Stimulated activated CD8-positive, alpha-beta memory T cell treated with anti-CD3 and anti-CD28 coated beads, Interleukin-4, amount 100 ng/mL, for 4 hours (primary cell): ENCODE data around the gene ZNF496.
"Not testable (repeated sequence)": the region's sequence is repeated elsewhere in the genome, so short reads cannot be mapped to it uniquely, and the experiment has no call there.

ENCODE experiments used
- DNase-seq, 2 donors: peaks; one replicate each; pipeline ENCODE4 v3.0.0-alpha.2; 2020; ENCODE audit warnings: low read depth in 2 of 2, low spot score in 1 of 2

Gene ZNF496

DNA sequence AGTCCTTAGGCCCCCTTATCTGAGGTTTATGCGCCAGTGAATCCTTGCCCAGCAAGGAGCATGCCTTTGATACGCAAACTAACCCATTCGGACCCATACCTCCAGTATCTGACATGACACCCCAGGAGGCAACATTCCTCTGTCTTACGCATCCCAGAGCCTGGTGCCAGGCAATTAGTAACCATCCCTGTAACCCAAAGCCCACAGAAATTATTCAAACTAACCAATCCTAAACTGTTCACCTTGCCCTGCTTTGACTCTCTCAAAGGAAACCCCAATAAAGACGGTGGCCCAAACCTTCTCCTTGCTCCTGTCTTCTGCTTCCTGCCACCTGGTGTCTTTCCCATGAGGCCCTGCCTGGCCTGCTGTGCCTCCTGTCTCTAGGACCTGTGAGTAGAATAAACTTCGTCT lies 36.4 kb downstream of the ZNF496 start:
- DNase-seq, result no peak

DNA sequence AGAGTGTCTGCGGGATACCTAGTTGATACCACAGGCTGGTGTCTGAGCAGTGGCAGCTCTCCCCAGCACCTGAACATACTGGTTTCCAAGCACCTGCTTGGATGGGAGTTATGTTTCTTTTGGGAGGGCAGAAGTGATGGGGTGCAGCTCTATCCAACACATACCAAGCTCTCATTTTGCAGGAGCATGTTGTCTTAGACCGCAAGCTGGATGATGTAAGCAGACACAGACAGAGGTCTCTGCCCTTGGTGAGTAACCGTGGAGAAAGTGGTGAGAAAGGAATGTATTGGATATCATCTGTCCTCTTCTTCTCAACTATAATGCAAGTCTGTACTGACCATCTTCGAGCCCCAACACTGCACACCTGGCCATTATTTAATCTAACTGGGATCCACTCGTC lies 37.4 kb downstream of the ZNF496 start:
- DNase-seq, result no peak

DNA sequence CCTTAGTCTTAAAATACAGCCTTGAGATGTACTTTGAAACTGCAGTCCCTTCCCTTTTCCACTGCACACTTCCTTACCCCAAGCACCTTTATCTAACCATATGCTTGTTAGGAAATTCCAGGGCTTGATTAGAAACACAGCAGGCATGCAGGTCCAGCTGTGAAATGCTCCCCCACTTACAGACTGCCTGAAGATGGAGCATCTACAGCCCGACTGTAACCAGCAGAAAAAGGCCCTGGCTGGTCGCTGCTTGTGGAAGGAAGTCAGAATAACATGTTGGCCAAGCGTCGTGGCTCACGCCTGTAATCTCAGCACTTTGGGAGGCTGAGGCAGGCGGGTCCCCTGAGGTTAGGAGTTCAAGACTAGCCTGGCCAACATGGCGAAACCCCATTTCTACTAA lies 38.6 kb downstream of the ZNF496 start:
- no peak for DNase-seq

DNA sequence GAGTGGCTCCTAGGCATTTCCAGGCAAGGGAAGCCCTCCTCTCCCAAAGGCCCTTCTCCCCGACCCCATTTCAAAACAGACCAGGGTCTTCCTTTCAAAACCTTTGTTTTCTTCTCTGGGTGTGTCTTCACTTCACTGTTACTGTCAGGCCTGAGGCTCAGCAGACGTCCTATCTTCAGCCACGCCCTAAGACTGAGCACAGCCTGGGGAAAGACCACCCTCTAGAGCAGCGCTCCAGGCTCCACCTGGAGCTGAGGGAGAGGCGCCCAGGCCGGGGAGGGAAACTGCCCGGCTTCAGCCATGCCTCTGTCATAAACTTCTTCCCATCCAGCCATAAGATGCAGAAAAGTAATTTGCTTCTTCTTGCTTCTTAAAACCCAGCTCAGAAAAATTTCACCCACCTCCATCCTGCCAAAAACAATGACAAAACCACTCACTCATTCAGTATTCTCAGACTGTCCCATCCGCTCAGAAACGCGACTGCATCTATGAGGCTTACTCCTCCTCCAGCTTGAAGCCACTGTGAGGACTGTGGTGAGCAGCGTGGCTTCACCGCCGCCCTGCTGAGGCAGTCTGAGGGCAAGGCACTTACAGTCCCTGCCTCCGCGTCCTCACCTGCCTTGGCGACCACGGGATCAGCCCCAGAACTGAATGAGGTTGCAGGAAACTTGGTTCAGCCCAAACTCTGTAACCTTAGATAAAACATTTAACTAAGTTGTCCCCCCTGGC lies 39.7 kb downstream of the ZNF496 start:
- DNase-seq, result no peak

DNA sequence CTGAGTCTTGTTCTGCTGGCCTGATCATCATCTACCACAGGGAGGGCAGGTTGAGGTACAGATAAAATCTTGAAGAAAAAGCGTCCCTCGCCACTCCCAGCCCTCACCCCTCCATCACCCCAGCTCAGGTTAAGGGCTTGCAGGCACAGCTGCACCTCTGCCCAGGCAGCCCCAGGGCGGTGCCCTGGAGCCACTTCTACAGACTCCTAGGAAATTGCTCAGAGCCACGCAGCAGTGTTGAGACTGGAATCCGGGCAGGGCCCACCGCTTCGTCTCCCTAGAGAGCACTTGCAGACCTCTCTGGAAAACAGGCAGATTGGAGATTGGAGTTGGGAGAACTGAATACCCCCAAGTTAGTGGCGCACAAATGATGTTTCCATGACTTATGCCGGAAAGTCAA lies 40.5 kb downstream of the ZNF496 start:
- no peak for DNase-seq

DNA sequence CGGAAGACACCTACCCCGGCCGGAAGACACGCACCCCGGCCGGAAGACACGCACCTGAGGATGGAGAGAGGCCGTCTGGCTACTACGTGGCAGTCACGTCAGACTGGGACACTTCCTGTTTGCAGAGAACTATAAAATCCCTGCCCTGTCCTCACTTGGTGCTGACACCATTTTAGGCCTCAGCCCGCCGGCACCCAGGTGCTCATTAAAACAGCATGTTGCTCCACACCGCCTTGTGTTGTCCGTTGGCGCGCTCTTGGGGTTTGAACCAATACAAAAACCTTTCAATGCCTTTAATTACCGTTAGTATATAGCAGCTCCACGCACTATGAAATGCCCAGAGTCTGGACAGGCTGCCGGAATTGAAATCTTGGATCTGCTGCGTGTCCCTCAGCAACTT lies 41.1 kb downstream of the ZNF496 start:
- no peak for DNase-seq

DNA sequence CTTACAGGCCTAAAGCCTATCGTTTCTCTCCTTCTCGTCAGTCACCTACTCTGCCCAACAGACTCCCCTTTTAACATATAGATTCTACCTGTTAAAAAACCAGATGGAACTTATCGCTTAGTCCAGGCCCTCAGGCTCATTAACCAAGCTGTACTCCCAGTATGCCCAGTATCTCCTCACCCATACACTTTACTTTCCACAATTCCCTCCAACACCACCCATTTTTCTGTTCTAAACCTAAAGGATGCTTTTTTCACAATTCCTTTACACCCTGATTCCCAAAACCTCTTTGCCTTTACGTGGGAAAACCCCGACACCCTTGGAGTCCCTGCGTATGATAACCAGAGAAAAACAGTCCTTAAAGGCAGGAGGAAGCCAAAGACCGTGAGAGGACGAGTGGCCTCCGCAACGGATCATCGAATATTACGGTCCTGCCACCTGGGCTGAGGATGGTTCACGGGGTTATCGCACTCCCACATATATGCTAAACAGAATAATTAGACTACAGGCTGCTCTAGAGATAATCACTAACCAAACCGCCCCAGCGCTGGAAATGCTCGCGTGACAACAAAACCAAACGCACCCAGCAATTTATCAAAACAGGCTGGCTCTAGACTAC lies 42.3 kb downstream of the ZNF496 start:
- not testable (repeated sequence) for DNase-seq

DNA sequence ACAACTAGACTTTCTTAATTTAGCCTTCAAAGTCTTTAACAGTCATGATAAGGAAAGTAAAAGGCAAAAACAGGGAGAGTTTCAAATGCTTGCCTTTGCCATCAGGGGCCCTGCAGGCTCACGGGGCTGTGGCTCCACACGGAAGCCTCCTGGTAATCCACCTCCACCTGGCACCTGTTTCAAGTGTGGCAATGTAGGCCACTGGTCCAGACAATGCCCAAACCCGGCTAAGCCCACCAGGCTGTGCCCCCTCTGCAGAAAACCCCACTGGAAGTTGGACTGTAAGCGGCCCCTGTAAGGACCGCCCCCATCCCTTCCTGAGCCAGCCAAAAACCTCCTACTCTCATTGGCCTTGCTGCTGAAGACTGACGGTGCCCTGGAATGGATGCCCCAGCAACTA lies 43.3 kb downstream of the ZNF496 start:
- DNase-seq, result no peak

DNA sequence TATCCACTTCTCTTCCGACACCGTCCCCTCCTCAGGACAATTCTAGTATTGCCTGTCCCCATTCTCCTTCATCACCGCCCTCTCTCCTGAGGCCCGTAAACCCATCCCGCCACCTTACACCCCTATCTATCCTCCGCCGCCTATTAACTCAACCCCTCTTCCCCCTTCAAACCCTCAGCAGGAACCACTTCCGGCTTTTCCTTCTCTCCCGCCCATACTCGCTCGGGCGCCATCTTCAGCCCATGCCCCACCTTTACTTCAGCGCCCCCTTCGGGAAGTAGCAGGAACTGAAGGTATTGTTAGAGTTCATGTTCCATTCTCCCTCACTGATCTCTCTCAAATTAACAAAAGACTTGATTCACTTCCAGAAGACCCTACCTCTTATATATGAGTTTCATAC lies 44.2 kb downstream of the ZNF496 start:
- DNase-seq, result no peak

DNA sequence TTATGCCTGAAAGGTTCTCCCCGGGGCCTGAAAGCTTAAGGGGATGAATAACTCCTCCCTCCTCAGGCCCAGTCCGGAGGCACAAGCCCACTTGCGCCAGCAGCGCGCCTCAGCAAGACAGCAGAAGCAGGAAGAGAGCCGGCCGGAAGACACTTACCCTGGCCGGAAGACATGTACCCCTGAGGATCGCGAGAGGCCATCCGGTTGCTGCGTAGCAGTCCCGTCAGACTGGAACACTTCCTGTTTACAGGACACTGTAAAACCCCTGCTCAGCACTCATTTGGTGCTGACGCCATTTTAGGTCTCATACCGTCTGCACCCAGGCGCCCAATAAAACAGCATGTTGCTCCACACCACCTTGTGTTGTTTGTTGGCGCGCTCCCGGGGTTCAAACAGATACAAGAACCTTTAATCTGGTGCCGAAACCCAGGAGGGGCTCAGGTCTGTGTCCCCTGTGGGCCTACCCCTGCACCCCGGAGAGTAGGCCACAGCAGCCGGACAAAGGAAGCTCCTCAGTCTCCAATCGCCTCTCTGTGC lies 45.5 kb downstream of the ZNF496 start:
- no peak for DNase-seq

DNA sequence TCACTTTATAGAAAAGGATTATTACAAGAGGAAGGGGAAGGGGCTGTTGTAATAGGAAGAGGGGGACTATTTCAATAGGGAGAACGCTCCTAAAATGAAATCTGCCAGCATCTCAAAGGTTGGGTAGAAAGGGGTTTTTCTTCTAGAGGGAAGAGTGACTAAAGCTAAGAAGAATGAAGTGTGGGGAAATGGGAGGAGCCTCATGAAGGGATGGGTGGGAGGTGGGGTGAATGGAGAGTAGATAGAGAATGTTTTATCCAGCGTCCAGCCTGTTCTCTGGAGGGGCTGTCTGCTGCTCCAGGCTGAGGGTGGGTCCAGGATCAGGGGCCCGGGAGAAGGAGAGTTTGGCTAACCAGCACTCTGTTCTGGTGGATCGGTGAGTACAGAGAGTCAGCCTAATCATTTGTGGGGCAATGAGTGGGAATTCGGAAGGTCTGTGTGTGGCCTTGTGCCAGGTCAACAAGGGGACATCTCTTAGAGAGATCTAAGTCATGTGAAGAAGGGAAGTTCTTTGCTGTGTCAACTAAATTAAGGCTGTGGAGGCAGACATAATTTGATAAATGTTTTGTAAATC lies 50.6 kb downstream of the ZNF496 start:
- DNase-seq, result no peak

DNA sequence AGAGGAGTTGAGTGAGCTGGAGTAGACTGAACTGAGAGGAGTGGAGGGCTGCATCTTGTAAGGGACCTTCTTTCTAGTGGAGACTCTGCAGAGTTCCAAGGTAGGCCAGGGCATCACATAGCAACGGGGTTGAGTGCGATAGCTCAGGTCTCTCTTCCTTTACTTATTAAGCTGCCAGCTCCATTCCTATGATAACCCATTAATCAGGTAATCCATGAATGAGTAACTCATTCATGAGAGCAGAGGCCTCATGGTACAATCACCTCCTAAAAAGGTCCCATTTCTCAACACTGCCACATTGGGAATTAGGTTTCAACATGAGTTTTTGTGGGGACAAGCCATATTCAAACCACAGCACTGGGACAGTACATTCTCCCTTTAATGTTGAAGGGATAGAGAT lies 54.5 kb downstream of the ZNF496 start:
- no peak for DNase-seq

DNA sequence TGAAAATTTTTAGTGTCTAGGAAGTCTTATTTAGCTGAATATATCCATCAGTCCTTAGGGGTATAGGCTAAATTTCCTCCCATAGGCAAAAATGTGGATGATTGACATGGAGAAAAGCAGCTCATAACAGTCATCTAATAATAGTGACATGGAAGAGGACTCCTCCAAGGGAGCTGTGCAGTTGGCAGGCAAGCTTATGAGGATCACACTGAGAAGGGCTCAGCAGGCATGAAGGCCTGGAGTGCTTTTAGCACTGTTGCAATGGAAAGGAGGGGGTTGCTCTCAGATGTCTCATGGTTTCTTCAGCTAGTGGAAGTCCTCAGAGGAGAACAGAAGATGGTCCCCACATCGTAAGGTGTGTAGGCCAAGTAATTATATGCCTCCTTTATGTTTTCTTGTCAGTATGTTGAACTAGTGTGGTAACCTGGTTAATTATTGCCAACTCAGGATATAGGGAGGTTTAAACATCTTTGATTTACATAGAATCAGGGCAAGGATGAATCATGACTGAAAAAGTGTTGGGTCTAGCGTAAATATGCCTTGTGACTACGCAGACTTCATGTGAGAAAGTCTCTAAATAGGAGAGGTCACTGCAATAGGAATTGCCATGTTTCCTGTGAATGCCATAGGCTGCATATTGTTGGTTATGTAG lies 56.9 kb downstream of the ZNF496 start:
- no peak for DNase-seq

DNA sequence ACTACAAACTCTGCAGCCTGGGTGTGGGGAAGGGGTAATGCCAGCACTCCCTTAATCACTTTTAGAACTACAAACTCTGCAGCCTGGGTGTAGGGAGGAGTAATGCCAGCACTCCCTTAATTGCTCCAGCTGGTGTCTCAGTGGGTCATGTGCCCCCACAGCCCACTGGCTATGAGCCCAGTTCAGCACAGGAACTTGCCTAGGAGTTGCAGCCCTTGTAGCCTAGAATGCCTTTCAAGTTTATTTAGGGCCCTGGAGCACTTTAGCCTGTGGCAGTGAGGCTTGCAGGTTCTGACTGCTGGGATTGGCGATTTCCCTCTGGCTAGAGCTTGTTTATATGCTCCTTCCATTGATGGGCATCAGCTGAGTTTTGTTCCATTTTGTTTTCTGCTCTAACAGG lies 58.7 kb downstream of the ZNF496 start:
- DNase-seq, result no peak

DNA sequence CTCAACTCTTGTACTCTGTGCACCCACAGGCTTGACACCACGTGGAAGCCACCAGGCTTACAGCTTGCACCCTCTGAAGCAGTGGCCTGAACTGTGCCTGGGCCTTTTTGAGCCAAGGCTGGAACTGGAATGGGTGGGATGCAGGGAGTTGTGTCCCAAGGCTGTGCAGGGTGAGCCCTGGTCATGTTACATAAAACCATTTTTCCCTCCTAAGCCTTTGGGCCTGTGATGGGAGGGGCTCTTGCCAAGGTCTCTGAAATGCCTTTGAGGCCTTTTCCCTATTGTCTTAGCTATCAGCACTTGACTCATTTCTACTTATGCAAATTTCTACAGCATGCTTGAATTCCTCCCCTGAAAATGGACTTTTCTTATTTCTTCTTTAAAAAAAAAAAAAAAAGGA lies 61.7 kb downstream of the ZNF496 start:
- DNase-seq, result no peak

DNA sequence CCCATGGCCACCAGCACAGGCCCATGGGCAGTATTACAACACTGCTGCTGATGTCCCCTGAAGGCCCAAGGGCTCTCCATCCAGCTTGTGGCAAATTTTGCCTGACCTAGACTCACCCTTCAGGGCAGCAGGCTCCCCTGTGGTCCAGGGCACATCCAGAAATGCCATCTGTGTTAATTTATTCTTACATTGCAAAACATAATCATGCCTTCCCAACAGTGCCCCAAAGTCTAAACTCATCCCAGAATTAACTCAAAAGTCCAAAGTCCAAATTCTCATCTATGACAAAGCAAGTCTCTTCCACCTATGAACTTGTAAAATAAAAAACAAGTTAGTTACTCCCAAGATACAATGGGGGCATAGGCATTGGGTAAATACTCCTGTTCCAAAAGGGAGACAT lies 62.5 kb downstream of the ZNF496 start:
- no peak for DNase-seq

DNA sequence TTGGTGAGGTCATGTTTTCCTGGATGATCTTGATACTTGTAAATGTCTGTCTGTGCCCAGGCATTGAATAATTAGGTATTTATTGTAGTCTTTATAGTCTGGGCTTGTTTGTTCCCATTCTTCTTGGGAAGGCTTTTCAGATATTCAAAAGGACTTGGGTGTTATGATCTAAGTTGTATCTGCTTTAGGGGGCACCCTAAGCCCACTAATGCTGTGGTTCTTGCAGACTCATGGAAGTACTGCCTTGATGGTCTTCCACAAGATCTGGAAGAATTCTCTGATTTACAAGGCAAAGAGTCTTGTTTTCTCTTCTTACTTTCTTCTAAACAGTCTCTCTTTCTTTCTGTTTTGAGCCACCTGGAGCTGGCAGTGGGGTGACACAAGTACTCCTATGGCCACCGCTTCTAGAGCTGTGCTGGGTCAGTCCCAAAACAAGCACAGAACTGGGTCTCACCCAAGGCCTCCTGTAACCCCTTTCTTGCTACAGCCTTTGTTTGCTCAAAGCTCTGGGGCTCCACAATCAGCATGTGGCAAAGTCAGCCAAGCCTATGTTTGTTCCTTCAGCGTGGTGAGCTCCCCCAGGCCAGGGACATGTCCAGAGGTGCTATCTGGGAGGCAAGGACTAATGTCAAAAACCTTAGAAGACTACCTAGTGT lies 63.1 kb downstream of the ZNF496 start:
- DNase-seq, result no peak

DNA sequence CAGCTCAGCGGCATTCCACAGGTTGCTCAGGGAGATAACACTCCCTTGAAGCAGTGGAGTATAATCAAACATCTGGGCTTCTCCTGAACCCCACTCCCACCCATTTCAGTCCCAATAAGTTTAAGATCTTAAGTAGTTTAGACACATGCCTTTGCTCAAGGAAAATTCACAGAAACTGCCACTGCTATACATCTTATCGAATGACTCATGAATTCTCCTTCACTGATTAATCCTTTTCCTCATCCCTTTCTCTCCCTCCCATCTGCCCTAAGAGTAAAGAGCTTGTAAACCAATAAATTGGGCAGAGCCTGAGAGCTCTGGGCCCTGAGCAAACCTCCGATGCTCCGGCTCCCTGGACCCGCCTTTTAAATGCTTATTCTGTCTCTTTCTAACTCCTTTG lies 65.6 kb downstream of the ZNF496 start:
- no peak for DNase-seq

DNA sequence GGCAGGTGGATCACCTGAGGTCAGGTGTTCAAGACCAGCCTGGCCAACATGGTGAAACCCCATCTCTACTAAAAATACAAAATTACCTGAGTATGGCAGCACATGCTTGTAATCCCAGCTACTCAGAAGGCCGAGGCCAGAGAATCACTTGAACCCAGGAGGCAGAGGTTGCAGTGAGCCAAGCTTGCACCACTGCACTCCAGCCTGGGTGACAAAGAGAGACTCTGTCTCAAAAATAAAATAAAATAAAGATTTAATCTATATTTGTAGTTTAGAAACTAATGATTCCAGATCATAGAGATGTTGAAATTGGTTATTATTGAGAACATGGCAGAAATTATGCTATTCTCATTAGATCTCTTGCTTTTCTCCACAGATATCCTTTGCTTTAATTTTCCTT lies 75.9 kb downstream of the ZNF496 start, which contains the start of gene VN1R5:
Gene VN1R5 (plus strand): TSS at position 301 of the 400 bp plus-strand sequence.
- DNase-seq, result not testable (repeated sequence)

DNA sequence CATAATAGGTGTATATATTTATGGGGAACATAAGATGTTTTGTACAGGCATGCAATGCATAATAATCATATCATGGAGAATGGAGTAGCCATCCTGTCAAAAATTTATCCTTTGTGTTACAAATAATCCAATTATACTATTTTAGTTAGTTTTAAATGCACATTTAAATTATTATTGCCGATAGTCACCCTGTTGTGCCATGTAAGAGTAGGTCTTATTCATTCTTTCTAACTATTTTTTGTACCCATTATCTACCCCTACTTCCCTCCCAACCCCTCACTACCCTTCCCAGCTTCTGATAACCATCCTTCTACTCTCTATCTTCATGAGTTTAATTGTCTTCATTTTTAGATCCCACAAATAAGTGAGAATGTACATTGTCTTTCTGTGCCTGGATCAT lies 84.1 kb downstream of the ZNF496 start:
- DNase-seq, result no peak
